NB4 (cell line): ENCODE measurements around the gene CELF1.
A peak's percentile ranks its signal among the peaks of the same experiment; 100 is the strongest.
"Not testable (repeated sequence)": the region's sequence is repeated elsewhere in the genome, so short reads cannot be mapped to it uniquely, and the experiment has no call there.

Experiments used
- DNase-seq: peaks from one replicate; pipeline ENCODE4 v3.0.0; 2010; ENCODE audit warnings: low read depth
- H3K4me3 ChIP-seq: one replicate; pipeline ENCODE4 v1.5.1; 2011; ENCODE audit warnings: mild to moderate bottlenecking, low read depth, low read length, moderate library complexity
- CTCF ChIP-seq: IDR thresholded peaks from one replicate; pipeline ENCODE4 v1.5.1; 2012; ENCODE audit warnings: low read depth, low read length
- MYC ChIP-seq: IDR thresholded peaks from 2 replicates; pipeline ENCODE4 v1.6.1; 2011; ENCODE audit warnings: low read depth, low read length
- POLR2A ChIP-seq: IDR thresholded peaks from 2 replicates; pipeline ENCODE4 v1.6.1; 2011; ENCODE audit warnings: mild to moderate bottlenecking; ENCODE audit not compliant: insufficient read length; ENCODE audit errors: extremely low read depth
- TF ChIP-seq, protein P1 (sequence below): IDR thresholded peaks from 2 replicates; pipeline ENCODE4 v1.6.1; 2011; ENCODE audit warnings: low read depth, low read length

CELF1 gene

GRCh38 chr11:47536915-47537314 lies 16.0 kb downstream of the CELF1 start:
- no peak for DNase-seq
- TF ChIP-seq, protein P1, sequence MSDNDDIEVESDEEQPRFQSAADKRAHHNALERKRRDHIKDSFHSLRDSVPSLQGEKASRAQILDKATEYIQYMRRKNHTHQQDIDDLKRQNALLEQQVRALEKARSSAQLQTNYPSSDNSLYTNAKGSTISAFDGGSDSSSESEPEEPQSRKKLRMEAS, result no peak
- TF ChIP-seq POLR2A, result no peak
- TF ChIP-seq MYC, result no peak
- no peak for TF ChIP-seq CTCF
- H3K4me3 ChIP-seq, result no peak overlapping the region

DNA sequence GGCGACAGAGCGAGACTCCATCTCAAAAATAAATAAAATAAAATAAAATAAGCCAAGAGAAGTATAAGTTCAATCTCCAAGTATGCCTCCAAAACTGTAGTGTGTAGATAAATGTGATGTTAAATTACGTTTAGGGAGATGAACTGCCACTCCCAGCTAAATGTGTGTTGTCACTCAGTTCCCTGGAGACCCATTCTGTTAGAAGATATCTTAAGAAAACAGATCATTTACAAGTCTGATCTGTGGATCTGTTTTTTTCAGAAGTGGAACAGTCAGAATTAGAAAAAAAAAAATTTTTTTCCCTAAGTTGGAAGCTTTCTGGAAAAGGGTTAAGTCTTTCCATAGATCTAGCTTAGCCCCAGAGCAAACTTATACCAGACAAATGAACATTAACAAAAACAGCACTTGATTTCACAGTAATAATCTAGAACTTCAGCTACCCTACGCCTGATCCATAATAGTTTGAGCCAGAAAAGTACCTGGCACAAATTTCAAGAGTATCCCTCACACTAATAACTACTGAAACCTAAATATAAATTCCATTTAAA lies 18.2 kb downstream of the CELF1 start:
- no peak overlapping the region for H3K4me3 ChIP-seq
- DNase-seq, result peak; percentile 42
- TF ChIP-seq MYC, result no peak
- TF ChIP-seq CTCF, result no peak
- TF ChIP-seq, protein P1, result no peak
- TF ChIP-seq POLR2A, result no peak

DNA sequence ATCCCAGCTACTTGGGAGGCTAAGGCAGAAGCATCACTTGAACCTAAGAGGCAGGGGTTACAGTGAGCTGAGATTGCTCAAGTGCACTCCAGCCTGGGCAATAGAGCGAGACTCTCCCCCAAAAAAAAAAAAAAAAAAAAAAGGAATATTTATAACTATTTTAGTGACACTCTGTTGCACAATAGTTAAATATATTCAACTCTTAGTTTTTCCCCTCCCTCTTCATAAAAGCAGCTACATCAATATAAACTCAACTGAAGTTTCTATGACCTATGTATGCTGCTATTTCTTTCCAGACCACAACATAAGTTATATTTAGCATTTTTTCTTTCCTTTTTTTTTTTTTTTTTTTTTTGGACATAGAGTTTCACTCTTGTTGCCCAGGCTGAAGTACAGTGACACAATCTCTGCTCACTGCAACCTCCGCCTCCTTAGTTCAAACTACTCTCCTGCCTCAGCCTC lies 19.2 kb downstream of the CELF1 start:
- no peak for DNase-seq
- H3K4me3 ChIP-seq, result no peak overlapping the region
- TF ChIP-seq CTCF (no peak), POLR2A (no peak), MYC (no peak)
- TF ChIP-seq, protein P1, result no peak

DNA sequence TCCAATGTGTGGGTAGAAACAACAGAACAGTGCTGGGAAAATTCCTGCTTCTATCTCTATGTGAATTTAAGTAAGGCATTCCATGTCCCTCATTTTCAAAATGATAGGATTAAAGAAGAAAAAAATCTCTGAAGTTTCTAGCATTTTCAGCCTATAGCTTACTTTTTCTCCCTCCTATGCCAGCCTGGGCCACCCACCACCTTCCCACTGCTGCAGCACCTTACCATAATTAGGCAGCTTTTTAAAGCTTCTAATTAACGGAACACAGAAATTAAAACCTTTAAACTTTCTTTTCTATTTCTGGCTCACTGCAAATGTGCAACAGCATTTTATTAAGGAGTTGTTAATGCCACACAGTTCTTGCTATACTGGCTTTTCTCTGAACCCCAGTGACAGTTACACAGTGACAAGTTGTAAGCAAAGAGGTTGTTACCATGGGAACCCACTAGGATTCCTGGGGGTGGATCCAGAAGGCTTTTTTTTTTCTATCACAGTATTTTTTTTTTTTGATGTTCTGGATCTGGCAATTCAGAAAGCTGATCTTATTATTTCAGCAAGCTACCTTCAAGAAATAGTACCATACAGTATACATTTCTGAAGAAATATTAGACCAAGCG lies 20.2 kb downstream of the CELF1 start:
- H3K4me3 ChIP-seq, result no peak overlapping the region
- DNase-seq, result no peak
- TF ChIP-seq POLR2A, result no peak
- TF ChIP-seq MYC, result no peak
- TF ChIP-seq, protein P1, result no peak
- no peak for TF ChIP-seq CTCF

DNA sequence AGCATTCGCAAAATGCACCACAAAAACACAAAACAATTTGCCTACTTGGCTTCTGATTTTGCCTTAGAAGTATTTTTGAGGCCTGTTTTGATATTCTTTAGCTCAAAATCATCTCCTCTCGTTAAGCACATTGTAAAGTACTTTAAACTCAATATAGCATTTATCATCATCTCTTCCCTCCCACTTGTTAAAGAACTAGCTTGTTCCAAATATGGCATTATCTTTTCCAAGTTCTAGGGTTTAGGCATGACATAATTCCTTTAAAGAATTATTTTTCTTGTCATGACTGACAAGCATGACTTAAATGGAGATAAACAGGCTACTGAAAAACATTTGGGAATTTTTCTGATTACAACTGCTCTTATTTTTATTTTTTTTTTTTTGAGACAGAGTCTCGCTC lies 21.3 kb downstream of the CELF1 start:
- no peak overlapping the region for H3K4me3 ChIP-seq
- DNase-seq, result no peak
- no peak for TF ChIP-seq POLR2A
- TF ChIP-seq, protein P1, result no peak
- TF ChIP-seq CTCF, result no peak
- TF ChIP-seq MYC, result no peak

GRCh38 chr11:47530721-47531120 lies 22.2 kb downstream of the CELF1 start:
- DNase-seq, H3K4me3 ChIP-seq: not testable (repeated sequence)
